DOHH2 (cell line): ENCODE results near the gene GREM1.

Source experiments
- EZH2phosphoT487 ChIP-seq: fragments of 200-600 bp; sonication (generic); IDR thresholded peaks from 2 replicates; pipeline ENCODE4 v1.6.1; 2017; ENCODE audit warnings: borderline replicate concordance, mild to moderate bottlenecking, antibody characterized with exemption, low read length, moderate library complexity, mixed read lengths
- TF ChIP-seq, protein P1 (sequence below): fragments of 200-600 bp; sonication (generic); IDR thresholded peaks from one replicate; pipeline ENCODE4 v1.5.1; 2014; ENCODE audit warnings: antibody characterized with exemption, mild to moderate bottlenecking, low read depth, low read length; ENCODE audit not compliant: poor library complexity, severe bottlenecking

DNA sequence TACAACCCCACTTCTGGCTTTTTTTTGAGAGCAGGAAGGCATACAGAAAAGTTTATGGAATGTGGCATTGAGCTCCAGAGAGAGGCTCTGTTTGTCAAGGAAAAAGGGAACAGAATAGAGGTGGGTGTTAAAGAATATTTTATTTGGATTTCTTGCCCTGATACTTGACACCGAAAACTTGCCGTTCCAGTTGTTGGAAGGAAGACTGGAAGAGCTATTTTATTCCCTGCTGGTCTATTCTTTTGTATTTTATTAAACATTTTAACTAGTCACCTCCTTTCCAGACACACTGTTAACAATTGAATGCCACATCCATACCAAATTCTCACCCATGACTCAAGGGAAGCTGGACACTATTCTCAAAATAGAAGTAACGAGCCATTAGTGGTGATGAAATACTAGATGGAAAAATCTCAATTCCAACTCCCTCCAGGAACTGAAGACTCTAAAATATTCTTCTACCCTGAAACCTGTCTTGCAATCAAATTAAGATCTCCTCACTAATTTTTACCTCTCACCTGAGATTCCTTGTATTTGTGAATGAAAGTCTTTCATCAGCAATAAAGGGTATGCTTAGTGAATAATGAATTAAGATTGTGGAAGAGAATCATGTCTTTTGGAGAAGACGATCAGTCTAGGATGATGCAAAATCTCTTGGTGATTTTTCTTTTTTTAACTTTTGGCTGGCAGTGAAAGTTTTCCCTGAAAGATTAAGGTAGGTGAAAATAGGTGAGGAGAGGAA is 28.5 kb downstream of the GREM1 start:
- TF ChIP-seq, protein P1, sequence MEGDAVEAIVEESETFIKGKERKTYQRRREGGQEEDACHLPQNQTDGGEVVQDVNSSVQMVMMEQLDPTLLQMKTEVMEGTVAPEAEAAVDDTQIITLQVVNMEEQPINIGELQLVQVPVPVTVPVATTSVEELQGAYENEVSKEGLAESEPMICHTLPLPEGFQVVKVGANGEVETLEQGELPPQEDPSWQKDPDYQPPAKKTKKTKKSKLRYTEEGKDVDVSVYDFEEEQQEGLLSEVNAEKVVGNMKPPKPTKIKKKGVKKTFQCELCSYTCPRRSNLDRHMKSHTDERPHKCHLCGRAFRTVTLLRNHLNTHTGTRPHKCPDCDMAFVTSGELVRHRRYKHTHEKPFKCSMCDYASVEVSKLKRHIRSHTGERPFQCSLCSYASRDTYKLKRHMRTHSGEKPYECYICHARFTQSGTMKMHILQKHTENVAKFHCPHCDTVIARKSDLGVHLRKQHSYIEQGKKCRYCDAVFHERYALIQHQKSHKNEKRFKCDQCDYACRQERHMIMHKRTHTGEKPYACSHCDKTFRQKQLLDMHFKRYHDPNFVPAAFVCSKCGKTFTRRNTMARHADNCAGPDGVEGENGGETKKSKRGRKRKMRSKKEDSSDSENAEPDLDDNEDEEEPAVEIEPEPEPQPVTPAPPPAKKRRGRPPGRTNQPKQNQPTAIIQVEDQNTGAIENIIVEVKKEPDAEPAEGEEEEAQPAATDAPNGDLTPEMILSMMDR: no peak
- no peak for TF ChIP-seq EZH2phosphoT487
